ENCODE results near the gene SAP30BP. TPM values are rescaled to one million over a fixed set of nuclear protein-coding genes. Genes with fewer than 3 reads are reported as not detected.
A peak's percentile ranks its signal among the peaks of the same experiment; 100 is the strongest.

Gene SAP30BP
- total RNA-seq, 1 experiment from 2014 or later: 105 TPM

GRCh38 chr17:75734674-75735294, 67.6 kb downstream of the SAP30BP start:
- DNase-seq: no peak
- Histone ChIP-seq H3K4me3 (no peak overlapping the region), H3K9me3 (no peaks in the 10 kb centered on the region; the same call in 1 of the 2 replicates), H3K27me3 (no peaks in the 10 kb centered on the region), H3K36me3 (no peaks in the 10 kb centered on the region)

- Histone ChIP-seq H3K9me3 (no peaks in the 10 kb centered on the region; the same call in 1 of the 2 replicates), H3K27me3 (no peaks in the 10 kb centered on the region), H3K4me3 (no peak overlapping the region), H3K36me3 (no peaks in the 10 kb centered on the region)
- DNase-seq: no peak
These were observed 69.2 kb downstream of the SAP30BP start for GRCh38 chr17:75736173-75736835.

GRCh38 chr17:75737133-75737962, 70.2 kb downstream of the SAP30BP start:
- Histone ChIP-seq H3K36me3 (no peaks in the 10 kb centered on the region), H3K4me3 (no peak overlapping the region), H3K27me3 (no peaks in the 10 kb centered on the region), H3K9me3 (no peaks in the 10 kb centered on the region; the same call in 1 of the 2 replicates)
- DNase-seq: no peak

- Histone ChIP-seq H3K4me3 (no peak overlapping the region), H3K36me3 (no peaks in the 10 kb centered on the region), H3K9me3 (no peaks in the 10 kb centered on the region; the same call in 1 of the 2 replicates), H3K27me3 (no peaks in the 10 kb centered on the region)
- peak; percentile 70 for DNase-seq
These were observed 71.2 kb downstream of the SAP30BP start for GRCh38 chr17:75738218-75738802.

GRCh38 chr17:75739174-75739573, 72.0 kb downstream of the SAP30BP start:
- no peaks in the 10 kb centered on the region; the same call in 1 of the 2 replicates for H3K9me3 ChIP-seq
- H3K36me3 ChIP-seq: no peaks in the 10 kb centered on the region
- no peaks in the 10 kb centered on the region for H3K27me3 ChIP-seq
- no peak for DNase-seq
- H3K4me3 ChIP-seq: no peak overlapping the region

GRCh38 chr17:75739801-75740200, 72.7 kb downstream of the SAP30BP start:
- no peaks in the 10 kb centered on the region for H3K27me3 ChIP-seq
- H3K9me3 ChIP-seq: no peaks in the 10 kb centered on the region; the same call in 1 of the 2 replicates
- H3K36me3 ChIP-seq: no peaks in the 10 kb centered on the region
- DNase-seq: no peak
- no peak overlapping the region for H3K4me3 ChIP-seq

GRCh38 chr17:75740215-75740614, 73.1 kb downstream of the SAP30BP start:
- no peaks in the 10 kb centered on the region for H3K36me3 ChIP-seq
- H3K4me3 ChIP-seq: no peak overlapping the region
- no peaks in the 10 kb centered on the region for H3K9me3 ChIP-seq
- no peak for DNase-seq
- H3K27me3 ChIP-seq: no peaks in the 10 kb centered on the region

GRCh38 chr17:75740631-75741077, 73.5 kb downstream of the SAP30BP start:
- H3K4me3 ChIP-seq: no peak overlapping the region
- DNase-seq: no peak
- no peaks in the 10 kb centered on the region for H3K36me3 ChIP-seq
- no peaks in the 10 kb centered on the region for H3K27me3 ChIP-seq
- no peaks in the 10 kb centered on the region for H3K9me3 ChIP-seq

- Histone ChIP-seq H3K9me3 (no peaks in the 10 kb centered on the region), H3K27me3 (no peaks in the 10 kb centered on the region), H3K4me3 (no peak overlapping the region), H3K36me3 (no peaks in the 10 kb centered on the region)
- DNase-seq: no peak
These were observed 75.2 kb downstream of the SAP30BP start for GRCh38 chr17:75742337-75742736.

- Histone ChIP-seq H3K4me3 (no peak overlapping the region), H3K9me3 (no peaks in the 10 kb centered on the region), H3K27me3 (no peaks in the 10 kb centered on the region), H3K36me3 (no peaks in the 10 kb centered on the region)
- no peak for DNase-seq
These were observed 76.6 kb downstream of the SAP30BP start for GRCh38 chr17:75743625-75744206.

GRCh38 chr17:75748706-75749105, 81.6 kb downstream of the SAP30BP start:
- no peak for DNase-seq
- Histone ChIP-seq H3K4me3 (no peak overlapping the region), H3K9me3 (no peaks in the 10 kb centered on the region), H3K27me3 (no peaks in the 10 kb centered on the region), H3K36me3 (no peaks in the 10 kb centered on the region)

- H3K27me3 ChIP-seq: no peaks in the 10 kb centered on the region
- H3K4me3 ChIP-seq: no peak overlapping the region
- H3K36me3 ChIP-seq: no peaks in the 10 kb centered on the region
- H3K9me3 ChIP-seq: no peaks in the 10 kb centered on the region
- DNase-seq: peak; percentile 72
These were observed 82.6 kb downstream of the SAP30BP start for GRCh38 chr17:75749545-75750389.

GRCh38 chr17:75750661-75751423, 83.7 kb downstream of the SAP30BP start:
- H3K36me3 ChIP-seq: no peaks in the 10 kb centered on the region
- DNase-seq: no peak
- no peaks in the 10 kb centered on the region for H3K27me3 ChIP-seq
- H3K4me3 ChIP-seq: no peak overlapping the region
- no peaks in the 10 kb centered on the region for H3K9me3 ChIP-seq

GRCh38 chr17:75751676-75752404, 84.7 kb downstream of the SAP30BP start:
- H3K36me3 ChIP-seq: no peaks in the 10 kb centered on the region
- no peak overlapping the region for H3K4me3 ChIP-seq
- no peak for DNase-seq
- no peaks in the 10 kb centered on the region for H3K27me3 ChIP-seq
- no peaks in the 10 kb centered on the region for H3K9me3 ChIP-seq

- Histone ChIP-seq H3K36me3 (no peaks in the 10 kb centered on the region), H3K9me3 (no peaks in the 10 kb centered on the region), H3K27me3 (no peaks in the 10 kb centered on the region), H3K4me3 (no peak overlapping the region)
- DNase-seq: no peak
These were observed 85.2 kb downstream of the SAP30BP start for GRCh38 chr17:75752405-75752709.
